Ramos (cell line): ENCODE measurements around the gene ZNF841.
"Not testable (repeated sequence)": the region's sequence is repeated elsewhere in the genome, so short reads cannot be mapped to it uniquely, and the experiment has no call there.

ENCODE experiments used
- in situ Hi-C: fragments of 300-500 bp; cut with MboI; formaldehyde crosslinking; loops from one replicate; pipeline ENCODE4 v1.14.3; 2022; ENCODE audit warnings: low sequenced_read_pairs; ENCODE audit not compliant: unreplicated experiment

Gene ZNF841

DNA sequence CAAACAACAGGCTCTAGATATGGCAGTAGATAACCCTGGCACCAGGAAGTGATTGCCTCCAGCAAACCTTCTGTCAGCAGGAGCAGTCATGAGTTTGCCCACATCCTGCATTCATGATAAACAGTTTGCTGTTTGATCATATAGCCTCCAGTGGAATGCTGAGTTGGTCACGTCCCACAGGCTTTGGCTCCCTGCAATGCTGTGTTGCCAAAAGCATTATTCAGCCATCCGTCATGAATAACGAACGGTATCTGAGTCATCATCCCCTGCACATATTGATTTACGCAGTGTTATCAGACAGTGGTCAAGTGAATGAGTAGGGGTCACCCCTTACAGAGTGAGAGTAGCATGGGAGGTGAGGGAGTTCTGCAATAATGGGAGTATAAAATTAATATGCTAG, 25.1 kb downstream of the ZNF841 start:
- in situ Hi-C loops: no loop called here

DNA sequence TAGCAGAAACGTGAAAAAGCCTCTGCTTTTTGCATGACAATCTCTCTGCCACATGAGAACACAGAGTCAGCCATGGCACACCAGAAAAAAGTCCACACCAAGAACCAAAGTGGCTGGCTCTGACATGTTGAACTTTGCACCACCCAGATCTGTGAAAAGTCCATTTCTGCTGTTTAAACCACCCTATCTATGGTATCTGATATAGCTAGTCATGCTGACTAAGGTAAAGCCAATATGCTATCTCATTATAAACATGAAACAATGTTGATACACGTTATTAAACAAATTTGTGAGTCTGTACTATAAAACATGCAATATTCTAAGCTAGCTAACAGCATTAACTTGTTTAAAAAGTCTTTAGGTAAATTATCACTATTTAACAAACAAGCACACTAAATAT, 25.9 kb downstream of the ZNF841 start:
- in situ Hi-C loops: no loop called here

GRCh38 chr19:52066258-52066863, 29.2 kb downstream of the ZNF841 start:
- in situ Hi-C loops: no loop called here

GRCh38 chr19:52065399-52065798, 30.2 kb downstream of the ZNF841 start:
- in situ Hi-C loops: no loop called here

- in situ Hi-C loops: not testable (repeated sequence)
Measured at GRCh38 chr19:52056480-52056879, 39.1 kb downstream of the ZNF841 start.

GRCh38 chr19:52051736-52052135, 43.8 kb downstream of the ZNF841 start:
- in situ Hi-C loops: not testable (repeated sequence)

GRCh38 chr19:52048555-52049501, 46.7 kb downstream of the ZNF841 start, which contains the start of gene ZNF432:
Gene ZNF432, minus strand, starts transcription at chr19:52048838. Its CDS starts 1,970 bp downstream, at chr19:52046868.
- in situ Hi-C loops: no loop called here

GRCh38 chr19:52039169-52039568, 56.4 kb downstream of the ZNF841 start:
- in situ Hi-C loops: no loop called here

- in situ Hi-C loops: no loop called here
Measured at GRCh38 chr19:52034051-52034728, 61.4 kb downstream of the ZNF841 start.

GRCh38 chr19:52028780-52029123, 66.8 kb downstream of the ZNF841 start:
- in situ Hi-C loops: no loop called here

DNA sequence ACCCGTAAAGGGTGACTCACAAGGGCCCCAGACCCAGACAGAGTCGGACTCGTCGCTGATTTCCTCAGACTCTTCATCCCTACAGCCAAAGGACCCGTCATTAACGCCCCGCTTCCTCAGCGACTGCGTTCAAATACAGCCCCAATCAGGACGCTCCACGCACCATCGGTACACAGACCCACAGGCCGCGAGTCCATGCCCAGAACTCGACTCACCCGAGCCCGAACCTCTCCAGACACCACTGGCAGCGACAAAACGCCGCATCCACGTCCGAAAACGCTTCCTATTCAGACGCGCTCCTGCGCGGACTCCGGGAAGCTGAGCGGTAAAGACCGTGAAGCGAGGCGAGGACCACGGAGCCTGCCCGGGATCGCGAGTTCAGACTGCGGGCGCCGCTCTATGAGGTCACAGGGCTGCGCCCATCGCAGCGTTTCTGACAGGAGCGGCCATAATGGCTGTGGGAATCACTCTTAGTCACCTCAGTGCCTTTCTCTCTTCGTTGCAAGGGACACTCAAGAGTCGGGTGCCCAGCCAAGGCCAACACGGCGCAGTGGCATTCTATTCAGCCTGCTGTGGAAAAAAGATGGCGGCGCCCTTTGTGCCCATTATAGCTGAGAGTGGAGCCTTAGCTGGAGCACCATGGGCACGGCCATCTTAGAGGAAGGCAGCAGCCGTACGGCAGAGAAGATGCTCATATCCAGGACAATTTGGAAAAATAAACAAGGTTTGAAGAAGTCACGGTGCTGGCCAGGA, 67.4 kb downstream of the ZNF841 start, which contains the start of gene ZNF614:
ZNF614 (minus strand) TSS at position 353 of the 753 bp plus-strand sequence. CDS start 2,634 bp downstream, outside the sequence.
- in situ Hi-C loops: no loop called here

- in situ Hi-C loops: not testable (repeated sequence)
Measured at GRCh38 chr19:52026255-52026990, 69.1 kb downstream of the ZNF841 start.

DNA sequence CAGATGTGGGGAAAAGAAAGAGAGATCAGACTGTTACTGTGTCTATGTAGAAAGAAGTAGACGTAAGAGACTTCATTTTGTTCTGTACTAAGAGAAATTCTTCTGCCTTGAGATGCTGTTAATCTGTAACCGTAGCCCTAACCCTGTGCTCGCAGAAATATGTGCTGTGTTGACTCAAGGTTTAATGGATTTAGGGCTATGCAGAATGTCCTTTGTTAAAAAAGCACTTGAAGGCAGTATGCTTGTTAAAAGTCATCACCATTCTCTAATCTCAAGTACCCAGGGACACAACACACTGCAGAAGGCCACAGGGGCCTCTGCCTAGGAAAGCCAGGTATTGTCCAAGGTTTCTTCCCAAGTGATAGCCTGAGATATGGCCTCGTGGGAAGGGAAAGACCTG, 71.1 kb downstream of the ZNF841 start:
- in situ Hi-C loops: not testable (repeated sequence)

DNA sequence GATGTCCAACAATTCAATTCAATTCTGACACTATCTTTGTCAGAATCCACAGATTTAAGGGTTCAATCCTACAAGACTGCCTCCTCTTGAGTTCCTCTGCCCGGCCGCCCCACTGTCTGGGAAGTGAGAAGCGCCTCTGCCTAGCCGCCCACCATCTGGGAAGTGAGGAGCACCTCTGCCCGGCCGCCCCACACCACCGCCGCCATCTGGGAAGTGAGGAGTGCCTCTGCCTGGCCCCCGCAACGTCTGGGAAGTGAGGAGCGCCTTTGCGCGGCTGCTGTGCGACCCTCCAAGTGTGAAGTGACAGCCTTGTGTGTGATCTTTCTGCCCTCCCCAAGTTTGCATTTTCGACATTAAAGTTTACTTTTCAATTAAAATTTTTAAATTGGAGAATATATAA, 73.4 kb downstream of the ZNF841 start:
- in situ Hi-C loops: no loop called here

DNA sequence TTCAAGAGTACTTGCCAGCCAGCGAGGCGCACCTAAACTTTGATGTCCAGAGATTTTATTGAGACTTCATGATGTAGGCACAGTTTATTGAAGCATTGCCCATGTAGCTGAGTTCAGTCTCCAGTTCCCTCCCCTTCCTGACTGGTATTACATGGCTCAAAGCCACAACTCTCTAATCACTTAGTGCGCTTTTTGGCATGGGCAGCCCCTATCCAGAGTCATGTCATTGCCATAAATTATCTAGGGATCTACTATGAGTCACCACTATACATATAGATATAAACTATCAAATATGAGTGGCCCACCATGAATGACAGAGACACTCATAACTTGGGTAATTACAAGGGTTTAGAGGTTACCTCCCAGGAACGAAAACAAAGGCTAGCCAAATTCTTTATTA, 75.1 kb downstream of the ZNF841 start:
- in situ Hi-C loops: no loop called here
